HG03280 (cell line): ENCODE data around the gene TTC21A.

Experiments used
- ATAC-seq: cut with Tn5 transposase; IDR thresholded peaks from one replicate; pipeline ENCODE4 v1.9.1; 2021; ENCODE audit warnings: mild to moderate bottlenecking, moderate library complexity; ENCODE audit not compliant: unreplicated experiment

Gene TTC21A

DNA sequence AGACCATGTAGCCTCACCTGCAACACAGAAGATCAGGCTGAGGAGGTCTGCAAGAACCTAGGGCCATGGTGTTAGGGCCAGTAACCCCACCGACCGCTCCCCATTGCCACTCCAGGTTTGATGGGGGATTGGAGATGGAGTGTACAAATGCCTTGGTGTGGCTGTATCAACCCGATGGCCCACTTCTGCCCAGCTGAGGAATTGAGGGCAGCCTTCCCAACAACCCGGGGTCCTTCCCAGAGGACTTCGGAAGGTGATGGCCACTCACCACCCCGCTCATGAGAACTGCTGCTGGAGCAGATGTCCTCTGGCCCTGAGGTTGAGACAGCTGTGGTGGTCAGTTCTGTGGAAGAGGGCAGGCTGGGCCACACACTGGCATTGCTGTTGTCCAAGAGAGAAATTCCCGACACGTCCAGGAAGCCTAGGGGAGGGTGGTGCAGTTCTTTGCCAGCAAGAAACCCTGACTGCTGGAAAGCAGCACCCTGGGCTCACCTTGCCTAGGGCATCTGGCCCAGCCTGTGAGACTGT lies 8.9 kb upstream of the TTC21A start:
- ATAC-seq, result no peak

DNA sequence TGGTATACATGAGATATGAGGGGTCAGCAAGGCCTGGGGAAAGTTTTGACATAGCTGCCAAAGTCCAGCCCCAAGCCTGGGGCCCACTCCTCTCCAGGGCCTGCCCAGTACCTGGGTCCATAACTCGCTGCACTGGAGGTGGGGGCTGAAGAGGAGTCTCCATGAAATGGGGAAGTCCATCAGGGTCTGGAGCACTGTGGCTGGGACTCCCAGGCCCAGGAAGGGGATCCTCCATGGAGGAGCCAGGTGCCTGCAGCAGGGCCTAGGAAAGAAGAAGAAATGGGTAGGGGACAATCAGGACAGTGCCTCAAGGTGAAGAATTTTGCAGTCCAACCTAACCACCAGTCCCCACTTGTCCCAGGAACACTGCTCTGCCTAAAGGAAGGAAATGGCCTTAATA lies 8.2 kb upstream of the TTC21A start:
- ATAC-seq, result no peak

DNA sequence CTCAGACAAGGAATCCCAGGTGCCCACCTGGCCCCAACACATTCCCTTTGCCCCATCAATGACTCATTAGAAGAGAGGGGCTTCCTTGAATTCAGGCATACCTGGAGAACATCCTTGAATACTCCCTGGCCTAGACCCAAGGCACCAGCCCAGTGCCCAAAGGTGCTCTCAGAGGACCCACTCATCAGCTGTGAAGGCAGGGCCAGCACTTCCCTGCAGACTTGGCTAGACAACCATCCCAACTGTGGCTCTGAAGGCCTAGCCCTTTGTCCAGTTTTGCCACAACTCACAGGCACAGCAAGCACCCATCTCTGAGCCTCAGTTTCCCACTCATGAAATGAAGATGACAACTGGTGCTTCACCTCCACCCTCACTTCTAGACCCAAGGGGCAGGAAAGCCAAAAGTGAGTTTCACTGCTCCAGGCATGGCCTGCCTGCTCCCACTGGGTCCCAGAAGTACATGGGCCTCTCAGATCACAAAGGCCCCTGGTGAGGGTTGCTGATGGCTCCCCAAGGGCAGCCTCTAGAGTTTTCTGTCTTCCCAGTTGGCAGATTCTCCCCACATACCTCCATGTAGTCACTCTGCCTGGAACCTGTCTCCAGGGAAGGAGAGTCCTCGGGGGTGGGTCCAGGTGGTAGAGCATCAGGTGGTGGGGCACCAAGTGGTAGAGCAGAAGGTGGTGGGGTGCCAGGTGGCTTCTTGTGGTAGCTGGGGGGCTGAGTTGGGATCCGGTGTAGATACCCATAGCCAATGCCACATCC lies 7.6 kb upstream of the TTC21A start:
- ATAC-seq, result no peak

DNA sequence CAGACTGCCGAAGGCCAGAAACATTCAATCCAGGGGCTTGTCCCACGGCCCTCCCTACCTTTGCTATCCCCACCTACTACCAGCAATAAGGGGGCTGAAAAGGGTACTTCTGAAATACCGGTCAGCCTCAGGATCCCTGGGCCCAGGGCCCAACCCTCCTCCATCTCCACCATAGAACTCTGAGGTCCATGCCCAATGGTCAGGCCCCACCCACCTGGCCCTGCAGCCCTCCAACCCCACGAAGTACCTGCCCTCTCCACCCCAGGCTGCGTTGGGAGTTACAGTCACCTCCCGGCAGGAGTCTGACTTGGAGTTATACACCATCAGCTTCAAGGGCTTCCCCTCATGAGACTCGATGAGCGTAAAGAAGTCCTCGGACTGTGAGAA lies 7.0 kb upstream of the TTC21A start:
- ATAC-seq, result no peak

DNA sequence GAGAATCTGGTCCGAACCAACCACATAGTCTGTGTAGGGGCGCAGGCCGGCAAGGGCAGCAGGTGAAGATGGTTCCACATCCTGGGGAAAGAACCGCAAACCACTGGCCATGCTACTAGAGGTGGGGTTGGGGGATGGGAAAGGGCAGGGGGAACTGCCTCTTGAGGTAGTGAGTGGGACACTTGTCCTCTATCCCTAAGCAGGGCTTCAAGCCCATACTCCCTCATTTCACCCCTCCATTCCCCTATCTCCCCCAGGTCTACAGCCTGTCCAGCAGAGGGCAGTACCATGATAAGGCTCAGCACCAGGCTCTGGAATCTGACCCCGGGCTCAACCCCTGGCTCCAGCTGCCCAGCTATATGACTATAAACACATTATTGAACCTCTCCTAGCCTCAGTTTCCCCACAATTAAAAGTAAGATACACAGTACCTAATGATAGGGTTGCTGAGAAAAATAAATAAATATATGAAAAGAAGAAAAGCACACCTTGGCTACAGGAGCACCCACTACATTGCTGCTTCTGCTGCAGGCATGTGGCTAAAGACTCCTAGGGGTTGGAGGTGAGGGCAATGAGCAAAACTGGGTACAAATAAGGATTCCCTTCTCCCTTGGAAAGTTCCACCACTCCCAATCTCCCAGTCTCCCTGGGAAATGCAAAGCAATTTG lies 6.3 kb upstream of the TTC21A start:
- ATAC-seq, result no peak

DNA sequence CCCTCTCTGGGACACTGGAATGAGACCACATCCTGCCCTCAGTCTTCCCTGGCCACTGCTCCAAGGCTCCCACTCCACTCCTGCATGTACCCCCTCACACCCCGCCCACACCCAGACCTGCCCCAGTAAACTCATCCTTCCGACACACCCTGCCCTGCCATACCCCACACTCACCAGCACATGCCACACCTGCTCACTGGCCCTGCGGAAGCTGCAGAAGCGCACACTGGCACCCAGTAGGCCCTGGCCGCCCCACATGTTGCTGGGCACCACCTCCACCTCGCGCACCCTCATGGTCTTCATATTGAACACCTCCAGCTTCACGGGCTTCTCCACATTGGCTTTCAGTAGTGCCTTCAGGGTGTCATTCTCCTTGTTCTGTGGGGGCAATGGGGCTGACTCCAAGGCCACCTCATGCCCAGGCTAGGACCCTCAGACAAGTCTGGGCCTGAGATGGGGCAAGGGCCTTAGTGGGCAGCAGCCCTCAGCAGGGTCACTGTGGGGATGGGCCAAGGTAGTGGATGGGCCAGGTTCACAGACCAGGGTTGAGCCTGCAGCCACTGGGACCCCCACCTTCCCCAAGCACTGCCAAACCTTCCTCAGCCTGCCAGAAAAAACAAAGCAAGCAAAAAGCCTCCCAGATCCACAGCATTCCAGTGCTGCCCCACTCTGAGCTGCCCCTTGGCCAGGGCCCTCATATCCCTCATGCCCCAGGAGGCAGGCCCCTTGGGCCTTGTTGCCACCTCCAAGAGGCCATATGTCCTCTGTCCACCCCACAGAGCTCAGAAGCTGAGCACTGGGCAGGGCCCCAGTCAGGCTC lies 4.8 kb upstream of the TTC21A start:
- ATAC-seq, result no peak

DNA sequence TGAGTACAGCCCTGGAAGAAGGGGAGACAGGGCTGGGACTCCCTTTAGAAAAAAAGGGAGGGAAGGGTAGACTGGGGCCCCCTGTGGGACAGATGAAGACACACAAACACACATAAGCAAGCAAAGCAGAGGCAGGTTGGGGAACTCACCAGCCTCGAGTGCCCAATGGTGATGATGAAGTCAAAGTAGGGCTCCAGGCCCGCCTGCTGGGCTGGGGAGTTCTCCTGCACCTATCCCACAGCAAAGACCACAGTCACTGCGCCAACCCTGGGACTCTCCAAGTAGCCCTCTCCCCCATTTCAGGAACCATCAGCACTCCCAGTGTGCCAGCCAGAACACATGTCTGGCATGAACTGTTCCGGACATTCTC lies 4.2 kb upstream of the TTC21A start:
- ATAC-seq, result no peak

DNA sequence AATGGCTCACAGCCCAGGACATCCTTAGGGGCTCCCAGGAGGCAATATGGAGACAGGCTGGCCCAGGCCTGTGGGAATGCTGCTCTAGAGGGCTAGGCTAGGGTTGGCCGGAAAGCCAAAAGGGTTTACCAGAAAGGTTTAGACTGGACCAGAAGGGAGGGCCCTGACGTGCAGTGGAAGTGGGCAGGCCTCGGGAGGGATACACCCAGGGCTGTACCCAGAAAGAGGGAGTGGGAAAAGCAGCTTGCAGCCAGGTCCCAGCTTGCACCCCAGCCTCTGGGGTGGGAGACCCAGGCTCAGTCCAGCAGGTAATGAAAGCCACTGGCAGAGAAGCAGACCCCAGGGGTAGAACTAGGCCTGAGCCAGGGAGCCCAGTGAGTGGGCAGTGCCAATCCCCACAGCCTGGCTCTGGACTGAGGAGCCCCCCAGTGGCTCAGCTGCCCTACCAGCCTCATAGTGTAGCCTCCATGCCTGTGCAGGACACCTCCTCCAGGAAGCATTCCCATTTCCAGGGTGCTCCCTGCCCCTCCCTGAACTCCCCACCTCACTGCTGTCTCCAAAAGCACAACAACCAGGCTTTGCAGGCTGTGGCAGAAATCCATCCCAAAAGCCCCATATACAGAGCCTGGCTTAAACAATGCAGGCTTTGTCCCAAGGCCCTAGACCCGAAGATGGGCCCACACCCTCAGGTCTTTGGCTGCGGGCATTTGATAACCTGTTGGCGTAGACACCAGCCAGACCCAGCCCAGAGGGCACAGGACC lies 3.5 kb upstream of the TTC21A start:
- no peak for ATAC-seq

DNA sequence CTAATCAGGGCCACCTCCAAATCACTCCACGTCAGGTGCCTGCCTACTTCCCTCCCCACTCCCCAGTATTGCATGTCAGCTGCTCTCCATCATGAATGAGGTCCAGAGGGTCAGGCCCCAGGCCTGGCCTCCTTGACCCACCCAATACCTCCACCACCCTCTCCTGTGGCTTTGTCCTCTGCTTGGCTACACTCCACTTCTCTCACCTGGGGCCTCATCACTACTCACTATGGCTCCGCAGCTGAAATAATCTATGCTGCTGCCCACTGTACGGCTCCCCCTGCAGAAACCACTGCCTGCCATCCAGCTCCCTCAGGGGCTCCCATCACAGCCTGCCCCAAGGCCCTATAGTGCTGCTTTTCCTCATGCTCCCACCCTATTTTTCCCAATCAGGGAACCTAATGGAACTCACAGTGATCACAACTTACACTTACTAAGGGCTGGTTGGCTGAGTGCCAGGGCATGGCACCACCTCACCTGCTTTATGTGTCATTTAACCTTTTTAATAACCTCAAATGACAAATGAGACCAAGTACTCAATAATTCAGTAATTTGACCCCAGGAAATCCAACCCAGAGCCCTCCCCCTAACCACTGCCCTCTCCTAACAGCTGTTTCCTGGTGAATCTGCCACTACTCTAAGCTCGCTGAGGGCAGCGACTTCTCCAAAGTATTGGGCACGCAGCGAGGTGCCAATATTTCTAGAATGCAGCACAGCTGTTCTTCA lies 2.4 kb upstream of the TTC21A start:
- no peak for ATAC-seq

DNA sequence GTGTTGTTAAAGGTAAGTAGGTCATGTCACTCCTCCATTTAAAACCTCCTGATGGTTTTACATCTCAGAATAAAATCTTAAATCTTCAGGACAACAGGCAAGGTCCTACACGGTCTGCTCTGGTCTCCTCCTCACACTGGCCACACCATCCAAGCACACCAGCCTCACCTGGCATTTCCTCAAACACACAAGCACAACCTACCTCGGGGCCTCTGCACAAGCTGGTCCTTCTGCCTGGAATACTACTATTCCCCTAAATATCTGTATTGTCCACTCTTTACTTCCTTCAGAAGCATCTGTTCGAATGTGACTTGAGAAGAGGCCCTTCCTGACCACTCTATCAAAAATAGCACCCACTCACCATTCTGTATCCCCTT lies 1.8 kb upstream of the TTC21A start:
- ATAC-seq, result no peak

DNA sequence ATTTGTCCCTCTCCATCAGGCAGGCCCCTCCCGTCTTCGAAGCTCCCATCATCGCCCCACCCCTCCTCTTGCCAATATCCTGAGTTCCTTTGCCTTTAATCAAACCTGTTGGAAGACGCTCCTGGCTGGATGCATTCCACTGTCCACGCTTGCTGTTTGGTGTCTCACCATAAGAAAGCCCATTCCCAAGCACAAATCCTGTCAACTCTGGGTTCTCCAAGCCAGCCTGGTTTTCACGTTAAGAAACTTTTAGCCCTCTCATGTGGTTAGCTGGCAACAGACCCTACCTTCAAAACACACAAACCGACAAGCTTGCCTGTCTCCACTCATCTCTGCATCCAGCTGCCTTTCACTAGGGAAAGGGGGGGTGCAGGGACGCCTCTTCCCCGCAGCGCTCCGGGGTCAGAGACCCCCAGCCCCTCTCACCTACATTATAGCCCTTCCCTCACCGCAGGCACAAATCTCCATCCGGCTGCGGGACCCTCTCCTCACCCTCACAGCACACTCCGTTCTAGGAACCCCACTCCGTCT lies 1.1 kb upstream of the TTC21A start:
- no peak for ATAC-seq

DNA sequence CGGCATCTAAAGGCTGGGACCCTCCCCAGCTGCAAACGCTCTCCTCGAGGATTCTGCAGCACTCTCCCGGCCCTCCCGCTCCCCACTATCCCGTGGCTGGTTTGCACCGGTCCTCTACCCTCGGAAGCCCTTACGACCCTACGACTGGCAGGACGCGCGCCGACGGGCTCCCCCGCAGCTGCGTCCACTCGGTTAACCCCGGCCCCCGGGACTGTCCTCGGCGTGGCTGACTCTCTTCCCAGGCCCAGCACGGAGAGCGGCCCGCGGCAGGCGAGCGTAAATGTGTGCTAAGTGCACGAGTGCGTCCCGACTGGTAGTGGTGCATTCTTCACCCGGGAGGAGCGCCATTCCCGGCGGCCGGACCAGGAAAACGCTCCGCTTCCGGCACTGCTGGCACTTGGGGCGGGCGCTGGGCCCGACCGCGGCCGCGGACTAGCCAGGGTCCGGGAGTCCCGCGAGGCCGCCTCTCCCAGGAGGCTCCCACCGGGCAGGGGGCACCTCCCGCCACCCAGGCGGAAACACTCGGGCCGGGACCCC lies 561 bp upstream of the TTC21A start:
- ATAC-seq, result peak; percentile 27

DNA sequence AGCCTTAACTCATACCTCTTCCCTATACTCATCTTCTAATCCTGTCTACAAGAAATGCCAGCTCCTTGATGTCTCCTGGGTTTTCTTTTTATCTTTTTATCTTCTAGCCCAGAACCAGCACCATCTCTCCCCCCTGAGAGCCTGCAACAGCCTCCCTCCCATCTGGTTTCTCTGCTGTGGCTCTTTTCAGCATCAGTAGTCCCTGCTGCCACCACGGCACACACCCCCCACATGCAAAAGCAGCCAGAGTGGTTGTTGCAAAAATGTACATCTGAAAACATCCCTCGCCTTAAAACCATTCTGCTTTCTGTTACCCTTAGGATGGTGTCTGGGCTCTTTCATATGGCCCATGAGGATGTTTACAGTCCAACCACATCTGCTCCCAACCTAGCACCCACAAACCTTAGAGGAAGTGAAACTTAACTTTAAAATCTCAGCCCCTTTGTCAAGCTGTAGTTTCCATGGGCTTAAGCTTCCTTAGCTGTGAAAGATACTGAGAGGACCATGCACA lies 775 bp downstream of the TTC21A start:
- peak; percentile 70 for ATAC-seq

DNA sequence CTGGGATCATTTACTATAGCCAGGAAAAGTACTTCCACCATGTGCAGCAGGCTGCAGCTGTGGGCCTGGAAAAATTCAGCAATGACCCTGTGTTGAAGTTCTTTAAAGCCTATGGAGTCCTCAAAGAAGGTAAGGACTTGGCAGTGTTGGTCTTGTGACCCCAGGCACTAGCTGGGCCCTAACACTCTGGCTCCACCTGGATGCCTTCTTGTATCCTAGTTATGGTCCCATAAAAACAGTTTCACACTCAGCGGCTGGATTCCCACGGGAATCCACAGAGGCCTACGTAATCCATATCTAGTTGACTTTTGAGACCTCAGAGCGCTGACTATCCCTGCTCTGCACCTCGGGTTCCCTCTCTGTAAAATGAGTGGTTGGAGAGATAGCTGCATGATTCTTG lies 1.6 kb downstream of the TTC21A start:
- ATAC-seq, result no peak

DNA sequence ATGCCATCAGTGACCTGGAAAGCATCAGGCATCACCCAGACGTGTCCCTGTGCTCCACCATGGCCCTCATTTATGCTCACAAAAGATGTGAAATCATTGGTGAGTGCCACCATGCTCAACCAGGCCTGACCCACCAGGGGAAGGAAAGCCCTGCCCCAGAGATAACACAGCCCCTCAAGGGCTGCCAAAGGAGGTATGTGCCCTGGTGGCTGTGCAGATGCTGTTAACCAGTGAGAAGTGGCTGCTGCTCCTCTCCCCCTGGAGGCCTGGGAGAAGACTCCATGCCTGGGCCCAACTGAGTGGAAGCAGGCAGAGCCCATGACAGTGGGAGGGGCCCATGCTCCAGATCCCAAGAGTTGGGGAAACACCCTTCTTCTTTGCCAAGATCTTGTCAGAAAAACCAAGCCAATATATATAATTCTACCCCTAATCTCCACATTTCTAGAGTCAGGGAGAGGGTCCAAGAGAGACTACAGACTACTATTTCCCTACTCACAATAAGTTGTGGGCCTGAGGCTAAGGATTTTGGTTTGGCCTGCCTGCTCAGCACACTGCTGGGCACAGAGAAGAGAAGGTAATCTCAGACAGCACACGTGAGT lies 2.7 kb downstream of the TTC21A start:
- ATAC-seq, result no peak

DNA sequence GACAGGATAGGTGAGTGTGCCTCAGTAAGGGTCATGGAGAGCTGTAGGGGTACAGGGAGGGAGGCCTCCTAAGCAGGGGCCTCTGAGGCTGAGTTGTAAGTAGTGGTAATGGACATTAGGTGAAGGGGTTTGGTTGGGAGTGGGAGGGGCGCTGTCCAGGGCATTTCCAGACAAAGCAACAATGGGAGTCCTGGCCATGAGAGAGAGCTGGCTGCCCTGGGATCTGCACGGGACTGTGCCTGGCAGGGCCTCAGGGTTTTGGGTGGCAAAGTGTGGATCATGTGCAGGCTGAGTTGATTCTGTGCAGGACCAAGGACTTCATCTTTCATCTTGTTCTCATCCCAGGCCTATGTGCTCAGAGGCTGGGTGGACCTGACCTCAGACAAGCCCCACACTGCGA lies 4.6 kb downstream of the TTC21A start:
- no peak for ATAC-seq

DNA sequence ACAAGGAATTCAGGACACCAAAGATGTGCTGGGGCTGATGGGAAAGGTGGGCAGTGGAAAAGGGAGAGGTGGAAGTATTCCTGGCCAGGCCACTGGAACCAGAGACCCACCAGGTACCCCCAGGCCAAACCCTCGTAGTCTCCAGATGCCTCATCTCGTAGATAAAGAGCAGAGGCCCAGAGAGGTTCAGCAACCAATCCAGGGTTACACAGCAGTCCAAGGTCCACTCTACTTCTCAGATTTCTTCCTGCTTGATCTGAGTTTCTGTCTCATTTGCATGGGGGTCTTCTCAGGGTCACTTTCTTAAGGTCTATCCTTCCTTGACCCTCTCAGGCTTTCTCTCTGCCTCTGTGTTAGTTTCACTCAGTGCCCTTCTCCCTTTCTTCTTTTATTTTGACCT lies 5.1 kb downstream of the TTC21A start:
- no peak for ATAC-seq

DNA sequence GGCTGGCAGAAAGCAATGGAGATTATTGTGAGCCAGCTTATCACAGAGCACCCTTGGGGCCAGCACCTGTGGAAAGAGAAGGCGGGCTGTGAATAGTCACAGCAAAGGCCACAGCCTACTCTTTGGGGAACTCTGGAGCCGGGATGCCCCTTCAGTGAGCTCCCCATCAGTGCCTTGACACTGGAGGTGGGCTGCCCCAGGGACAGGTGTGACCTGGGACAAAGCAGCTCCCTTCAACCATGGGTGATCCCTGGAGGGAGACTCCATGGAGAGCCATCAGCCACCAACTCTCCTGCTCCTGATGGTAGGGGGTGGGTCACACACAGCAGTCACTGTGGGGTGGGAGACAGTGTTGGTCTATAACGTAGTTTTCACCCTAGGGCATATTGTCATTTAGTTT lies 5.8 kb downstream of the TTC21A start:
- ATAC-seq, result no peak

DNA sequence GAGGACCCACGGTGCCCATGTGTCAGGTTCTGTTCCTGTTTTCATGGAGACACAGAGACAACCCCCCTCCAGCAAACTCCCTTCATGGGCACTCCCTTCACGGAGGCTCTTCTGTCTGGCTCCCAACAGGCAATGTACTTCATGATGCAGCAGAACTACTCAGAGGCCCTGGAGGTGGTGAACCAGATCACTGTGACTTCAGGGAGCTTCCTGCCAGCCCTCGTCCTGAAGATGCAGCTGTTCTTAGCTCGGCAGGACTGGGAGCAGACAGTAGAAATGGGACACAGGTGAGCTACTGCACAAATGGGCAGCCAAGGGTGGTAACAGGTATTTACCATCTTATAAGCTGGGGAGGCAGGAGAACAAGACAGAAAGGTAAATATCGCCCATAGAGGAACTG lies 7.0 kb downstream of the TTC21A start:
- no peak for ATAC-seq
